NOMO-1 treated with dmso at 0.1 percent for 144 hours (cell line): ENCODE results near the gene HCFC1.
"Not testable (repeated sequence)": the region's sequence is repeated elsewhere in the genome, so short reads cannot be mapped to it uniquely, and the experiment has no call there.

ENCODE experiments used
- DNase-seq: peaks from one replicate; lab custom pipeline; 2025; ENCODE audit not compliant: unreplicated experiment; lab: John Stamatoyannopoulos, UW

Gene HCFC1

DNA sequence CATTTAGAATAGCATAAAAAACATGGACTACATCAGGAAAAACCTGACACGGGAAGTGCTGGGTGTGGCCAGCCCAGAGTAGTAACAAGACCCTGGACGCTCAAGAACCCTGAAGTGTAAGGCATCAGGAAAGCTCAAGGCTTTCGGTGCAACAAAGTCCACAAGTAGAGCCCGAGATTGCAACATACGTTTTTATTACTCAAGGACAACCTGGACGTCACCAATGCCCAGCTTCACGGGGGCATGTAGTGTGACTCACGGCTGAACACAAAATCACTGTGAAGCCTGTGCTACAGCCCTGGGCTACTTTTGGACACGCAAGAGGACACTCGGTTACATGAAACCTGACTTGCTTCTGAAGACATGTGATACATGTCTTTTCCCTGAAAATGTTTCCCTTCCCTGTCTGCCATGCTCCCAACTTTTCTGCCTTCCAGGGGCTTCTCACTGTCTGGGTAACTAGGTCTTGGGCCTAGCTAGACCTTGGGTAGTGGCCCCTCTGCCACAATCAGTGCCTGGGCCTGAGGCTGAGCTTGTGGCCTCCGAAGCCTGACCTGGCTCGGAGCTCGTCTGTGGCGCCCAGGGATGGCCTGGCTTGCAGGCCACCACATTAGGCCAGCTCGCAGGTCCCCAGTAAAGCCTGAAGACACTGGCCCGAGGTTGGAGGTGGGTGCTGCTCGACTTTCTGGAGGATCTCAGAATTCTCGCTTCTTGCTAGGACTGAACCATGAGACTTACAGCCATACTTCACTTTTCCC, 38.9 kb upstream of the HCFC1 start:
- no peak for DNase-seq

DNA sequence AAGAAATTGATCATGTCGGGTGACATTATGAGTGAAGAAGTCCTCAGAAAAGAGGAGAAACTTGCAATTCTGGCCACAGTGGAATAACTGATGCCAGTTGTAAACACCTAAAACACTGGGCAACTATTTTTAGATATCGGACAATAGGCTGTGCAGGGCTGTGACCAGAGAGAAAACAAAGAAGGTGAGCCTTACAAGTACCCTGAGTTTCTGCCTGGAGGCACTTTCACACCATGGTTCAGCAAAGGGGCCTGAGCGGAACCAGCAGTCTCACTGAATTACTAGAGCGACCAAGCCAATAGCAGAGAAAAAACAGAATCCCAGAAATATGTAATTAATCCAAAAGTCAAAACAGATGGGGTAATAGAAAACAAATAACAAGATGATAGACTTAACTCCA, 36.9 kb upstream of the HCFC1 start:
- no peak for DNase-seq

DNA sequence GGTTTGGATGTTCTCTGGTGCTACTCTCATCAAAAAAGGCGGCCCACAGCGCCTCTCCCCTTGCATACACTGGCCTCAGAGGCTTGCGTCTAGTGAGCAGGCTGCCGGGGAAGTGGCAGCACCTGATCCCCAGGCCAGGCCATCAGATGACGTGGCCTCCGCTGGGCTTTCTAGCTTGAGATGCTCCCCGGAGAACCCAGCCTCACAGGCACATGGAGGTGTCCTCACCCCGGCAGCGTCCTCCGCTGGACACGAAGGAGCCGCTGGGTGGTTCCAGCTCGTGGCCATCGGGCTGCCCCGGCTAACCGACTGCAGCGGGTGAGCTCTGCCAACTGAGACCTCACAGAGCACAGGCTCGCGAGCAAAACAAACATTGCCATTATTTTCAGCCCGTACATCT, 35.3 kb upstream of the HCFC1 start:
- DNase-seq = no peak

DNA sequence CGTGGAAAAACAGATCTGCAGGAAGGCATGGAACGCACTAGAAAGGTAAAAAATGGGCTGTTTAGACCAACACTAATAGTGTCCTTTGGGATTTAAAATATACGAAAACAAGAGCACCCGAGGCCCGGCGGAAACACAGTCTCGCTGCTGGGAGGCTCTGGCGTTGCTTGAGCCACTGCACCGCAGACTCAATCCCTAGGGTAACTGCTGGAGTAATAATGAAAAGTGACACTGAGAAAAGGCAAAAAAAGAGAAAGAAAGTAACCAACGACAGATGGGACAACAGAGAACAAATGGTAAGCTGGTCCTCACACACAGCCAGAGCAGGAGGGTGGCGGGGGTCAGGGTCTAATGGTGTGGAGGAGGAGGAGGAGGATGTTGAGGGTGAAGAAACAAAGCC, 32.7 kb upstream of the HCFC1 start:
- no peak for DNase-seq

DNA sequence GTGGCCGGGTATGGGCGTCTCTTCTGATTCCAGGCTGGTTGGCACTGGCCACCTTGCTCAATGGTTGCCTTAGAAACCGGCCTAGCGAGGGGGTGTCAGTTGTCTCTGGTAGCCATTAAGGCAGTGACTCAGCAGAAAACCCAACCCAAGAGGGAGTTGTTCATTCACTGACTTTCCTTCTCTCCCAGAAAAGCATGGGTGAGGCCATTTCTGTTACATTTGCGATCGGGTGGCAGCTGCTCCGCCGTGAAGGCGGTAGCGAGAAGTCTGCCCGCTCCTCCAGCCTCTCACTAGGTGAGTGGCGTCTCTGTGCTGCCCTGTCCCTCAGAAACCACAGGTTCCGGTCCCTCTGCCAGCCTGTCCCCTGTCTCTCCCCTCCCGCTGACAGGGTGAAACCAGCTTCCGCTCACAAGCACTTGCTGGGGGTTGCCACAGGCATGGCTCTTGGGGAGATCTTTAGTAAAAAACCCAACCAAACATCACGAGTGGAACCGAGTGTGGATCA, 30.6 kb upstream of the HCFC1 start:
- DNase-seq = peak; percentile 57

DNA sequence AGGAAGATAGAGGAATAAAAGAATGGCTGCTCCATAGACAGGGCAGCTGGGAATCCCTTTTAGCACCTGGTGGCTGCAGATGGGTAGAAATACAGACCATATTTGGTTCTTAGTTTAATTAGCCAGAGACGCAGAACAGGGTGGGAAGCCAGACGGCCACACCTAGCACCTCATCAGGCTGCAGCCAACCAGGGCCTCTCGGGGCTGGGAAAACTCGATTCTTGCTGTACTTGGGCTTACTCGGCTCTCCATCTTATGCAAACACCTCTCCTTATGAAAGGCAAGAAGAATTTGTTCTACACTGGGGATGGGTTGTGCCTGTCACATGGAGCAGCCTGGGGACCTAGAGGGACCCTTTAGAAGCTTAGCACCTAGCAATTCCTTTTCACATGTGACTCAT, 28.4 kb upstream of the HCFC1 start:
- DNase-seq = no peak

DNA sequence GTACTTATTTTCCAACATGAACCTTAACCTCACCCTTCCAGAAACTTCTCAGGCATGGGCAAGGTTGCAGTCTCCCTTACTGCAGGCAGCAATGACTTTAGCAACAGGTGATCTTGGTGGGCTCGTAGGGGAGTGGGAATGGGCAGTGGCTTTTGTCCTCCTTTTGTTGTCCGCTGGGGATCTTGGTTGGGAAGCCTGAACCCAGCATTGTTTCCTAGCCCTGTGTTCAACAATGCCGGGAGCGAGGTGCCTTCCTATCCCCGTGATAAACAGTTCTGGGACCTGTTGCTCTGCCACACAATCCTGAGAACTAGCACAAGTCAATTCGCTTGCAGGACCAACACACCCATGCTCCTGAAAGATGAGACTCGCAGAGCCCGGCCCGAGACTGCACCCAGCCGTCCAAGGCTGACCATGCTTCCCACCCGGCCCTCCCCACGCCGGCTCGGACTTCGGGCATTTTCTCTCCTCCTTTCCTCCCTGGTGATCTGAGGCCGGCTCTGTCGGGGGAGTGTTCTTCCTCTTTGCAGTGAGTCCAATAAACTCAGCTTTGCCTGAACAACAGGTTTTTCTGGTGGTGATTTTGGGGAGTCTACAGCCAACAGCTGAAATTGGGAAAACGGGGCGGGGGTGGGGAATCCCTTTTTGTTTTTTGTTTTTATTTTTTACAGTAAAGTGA, 27.9 kb upstream of the HCFC1 start:
- no peak for DNase-seq

DNA sequence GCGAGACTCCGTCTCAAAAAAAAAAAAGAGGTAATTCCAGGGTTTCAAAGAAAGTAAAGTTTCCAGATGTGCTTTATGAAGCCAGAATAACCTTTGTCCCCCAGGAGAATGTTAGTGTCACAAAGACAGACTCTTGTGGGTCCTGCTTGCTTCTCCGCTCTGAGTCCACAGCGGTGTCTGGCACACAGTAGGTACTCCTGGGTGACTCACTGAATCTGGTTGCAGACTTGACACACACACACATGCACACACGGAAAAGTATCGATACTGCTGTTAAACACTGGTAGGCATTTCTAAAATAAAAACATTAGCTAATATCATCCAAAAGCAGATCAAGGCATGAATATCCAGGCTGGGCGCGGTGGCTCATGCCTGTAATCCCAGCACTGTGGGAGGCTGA, 23.9 kb upstream of the HCFC1 start:
- DNase-seq = no peak

DNA sequence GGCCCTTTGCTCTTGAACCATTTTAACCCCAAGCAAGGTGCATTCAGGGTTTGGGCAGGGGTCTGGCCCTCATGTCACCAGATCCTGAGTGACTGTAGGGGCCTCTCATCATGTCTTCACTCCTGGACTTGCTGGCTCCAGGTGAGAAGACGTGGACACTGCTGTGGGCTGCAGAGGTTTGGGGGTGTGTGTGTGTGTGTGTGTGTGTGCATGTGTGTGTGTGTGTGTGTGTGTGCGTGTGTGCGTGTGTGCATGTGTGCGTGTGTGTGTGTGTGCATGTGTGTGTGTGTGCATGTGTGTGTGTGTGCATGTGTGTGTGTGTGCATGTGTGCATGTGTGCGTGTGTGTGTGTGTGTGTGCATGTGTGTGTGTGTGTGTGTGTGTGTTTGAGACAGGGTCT, 22.8 kb upstream of the HCFC1 start:
- not testable (repeated sequence) for DNase-seq

DNA sequence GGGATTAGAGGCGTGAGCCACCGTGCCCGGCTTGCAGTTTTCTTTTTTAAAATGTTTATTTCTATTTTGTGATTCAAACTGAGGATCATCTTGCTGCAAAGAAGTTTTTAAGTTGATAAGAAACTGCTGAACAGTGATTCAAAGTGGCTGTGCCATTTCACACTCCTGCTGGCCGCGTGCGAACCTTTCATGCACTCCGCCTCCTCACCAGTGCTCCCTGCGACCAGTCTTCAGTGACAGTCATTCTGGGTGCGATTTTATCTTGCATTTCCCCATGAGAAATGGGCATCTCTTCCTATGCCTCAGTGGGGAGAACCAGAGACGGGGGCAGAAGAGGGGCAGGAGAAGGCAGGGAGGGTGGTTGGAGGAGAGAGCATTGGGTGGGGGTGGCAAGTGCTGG, 22.4 kb upstream of the HCFC1 start:
- DNase-seq = no peak

DNA sequence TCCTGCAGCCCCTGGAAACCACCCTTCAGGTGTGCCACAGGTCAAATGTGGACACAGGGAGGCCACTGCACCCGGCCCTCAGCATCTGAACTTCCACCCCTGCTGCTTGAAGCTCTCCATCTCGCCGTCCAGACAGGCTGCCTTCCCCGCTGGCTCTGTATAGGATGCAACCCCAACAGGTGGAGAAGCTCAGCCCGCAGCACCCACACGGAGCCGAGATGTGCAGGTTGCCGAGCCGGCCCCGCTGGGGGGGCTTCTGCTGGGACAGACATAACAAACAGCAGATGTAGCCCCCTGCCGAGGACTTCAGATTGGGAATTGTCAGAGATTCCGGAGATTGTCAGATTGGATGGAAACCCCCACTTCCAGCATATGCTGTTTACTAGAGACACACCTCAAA, 21.5 kb upstream of the HCFC1 start:
- DNase-seq = no peak

DNA sequence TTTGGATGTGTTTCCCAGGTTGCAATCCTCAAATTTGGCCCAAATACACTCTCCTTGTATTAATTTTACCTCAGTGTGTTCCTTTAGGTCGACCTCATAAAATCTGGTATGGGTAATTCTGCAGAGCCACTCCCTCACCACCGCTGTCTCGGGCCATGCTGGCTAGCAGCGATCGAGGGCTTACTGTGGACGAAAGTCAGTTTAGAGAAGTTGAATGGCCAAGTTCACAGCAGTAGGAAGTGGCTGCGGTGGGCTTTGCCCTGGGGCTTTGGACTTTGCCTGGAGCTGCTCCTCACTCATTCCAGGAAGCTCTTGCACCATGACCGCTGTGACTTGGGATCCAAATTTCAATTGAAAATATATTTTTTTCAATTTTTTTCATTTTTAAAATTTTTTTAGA, 20.6 kb upstream of the HCFC1 start:
- no peak for DNase-seq

DNA sequence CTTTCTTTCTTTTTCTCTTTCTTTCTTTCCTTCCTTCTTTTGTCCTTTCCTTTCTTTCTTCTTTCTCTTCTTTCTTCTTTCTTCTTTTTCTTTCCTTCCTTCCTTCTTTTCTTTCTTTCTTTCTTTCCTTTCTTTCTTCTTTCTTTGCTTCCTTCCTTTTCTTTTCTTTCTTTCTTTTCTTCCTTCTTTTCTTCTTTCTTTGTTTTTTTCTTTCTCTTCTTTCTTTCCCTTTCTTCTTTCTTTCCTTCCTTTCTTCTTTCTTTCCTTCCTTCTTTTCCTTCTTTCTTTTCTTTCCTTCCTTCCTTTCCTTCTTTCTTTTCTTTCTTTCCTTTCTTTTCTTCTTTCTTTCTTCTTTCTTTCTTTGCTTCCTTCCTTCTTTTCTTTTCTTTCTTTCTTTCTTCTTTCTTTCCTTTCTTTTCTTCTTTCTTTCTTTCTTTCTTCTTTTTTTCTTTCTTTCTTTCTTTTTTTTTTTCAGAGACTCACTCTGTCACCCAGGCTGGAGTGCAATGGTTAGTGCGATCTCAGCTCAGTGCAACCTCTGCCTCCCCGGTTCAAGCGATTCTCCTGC, 19.5 kb upstream of the HCFC1 start:
- no peak for DNase-seq

DNA sequence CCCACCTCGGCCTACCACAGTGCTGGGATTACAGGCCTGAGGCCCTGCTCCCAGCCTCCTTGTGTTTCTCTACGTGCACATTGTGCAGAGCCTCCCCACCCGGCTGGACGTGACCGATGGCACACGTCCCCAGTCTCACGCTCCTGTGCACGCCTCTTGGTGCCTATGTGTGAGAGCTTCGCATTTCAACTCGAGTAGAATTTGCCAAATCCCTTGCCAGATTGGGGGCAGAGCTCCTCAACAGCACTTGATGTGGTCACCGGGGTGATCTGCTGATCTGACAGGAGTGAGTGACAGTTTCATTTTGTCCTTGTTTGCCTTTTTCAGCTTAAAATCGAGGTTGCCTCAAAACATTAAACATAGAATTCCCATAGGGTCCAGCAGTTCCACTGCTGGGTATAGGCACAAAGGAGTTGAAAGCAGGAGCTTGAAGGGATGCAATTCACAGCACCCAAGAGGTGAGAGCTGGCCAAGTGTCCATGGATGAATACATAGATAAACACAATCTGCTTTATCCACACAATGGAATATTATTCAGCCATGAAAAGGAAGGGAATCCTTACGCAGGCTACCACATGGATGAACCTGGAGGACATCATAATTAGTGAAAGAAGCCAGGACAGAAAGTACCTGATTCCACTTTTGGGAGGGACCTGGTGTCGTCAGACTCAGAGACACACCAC, 18.5 kb upstream of the HCFC1 start:
- no peak for DNase-seq

DNA sequence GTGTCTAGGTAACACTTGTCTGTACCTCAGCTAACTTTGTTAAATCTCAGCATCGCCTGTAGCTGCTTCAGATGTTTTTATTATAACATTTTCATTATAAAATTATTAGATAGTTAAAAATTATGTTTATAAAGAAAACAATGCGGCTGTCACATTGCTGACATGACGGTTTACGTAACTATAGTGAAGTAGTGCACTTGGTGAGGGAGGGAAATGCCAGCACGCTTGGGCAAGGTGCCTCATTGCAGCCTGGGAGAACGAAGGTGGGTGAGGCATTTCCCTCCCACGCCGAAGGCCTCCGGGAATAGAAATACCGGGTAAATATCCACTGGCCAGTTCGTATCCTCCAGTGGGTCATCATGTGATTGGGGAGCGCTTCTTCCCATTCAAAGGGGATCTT, 16.9 kb upstream of the HCFC1 start:
- DNase-seq = no peak

DNA sequence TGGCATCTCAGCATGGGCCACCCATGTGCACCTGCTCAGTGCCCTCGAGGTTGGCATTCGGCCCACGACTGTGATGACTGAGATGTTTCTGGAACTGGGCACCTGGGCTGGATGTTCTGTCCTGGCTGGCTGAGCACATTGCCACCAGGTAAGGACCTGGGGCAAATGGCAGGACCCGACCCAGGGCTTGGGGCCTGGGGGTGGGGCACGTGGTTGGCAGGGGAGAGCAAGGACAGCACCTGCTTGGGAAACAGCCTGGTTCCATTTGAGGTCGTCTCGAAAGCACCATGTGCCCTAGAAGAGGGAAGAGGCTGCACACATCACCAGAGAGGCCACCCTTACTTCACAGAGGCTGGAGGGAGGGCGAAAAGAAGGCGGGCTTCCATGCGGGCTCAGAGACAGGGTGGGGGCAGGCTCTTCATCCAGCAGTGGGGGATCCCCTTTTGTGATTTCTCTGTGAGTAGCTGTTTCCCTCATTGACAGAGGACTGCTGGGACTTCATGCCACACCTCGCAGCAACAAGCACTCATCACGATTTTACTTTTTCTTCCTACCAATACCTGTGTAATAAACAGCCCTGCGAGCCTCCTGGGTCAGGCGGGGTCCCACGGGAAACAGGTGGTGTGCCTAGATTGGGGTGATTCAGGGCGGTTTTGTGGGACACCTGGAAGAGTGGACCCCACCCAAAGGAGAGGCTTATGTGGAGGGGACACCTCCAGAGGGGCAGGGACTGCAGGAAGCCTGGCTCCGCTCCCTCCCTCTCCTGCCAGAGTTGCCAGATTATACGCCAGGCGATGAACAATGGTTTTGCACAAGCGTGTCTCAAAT, 12.9 kb upstream of the HCFC1 start:
- DNase-seq = no peak

DNA sequence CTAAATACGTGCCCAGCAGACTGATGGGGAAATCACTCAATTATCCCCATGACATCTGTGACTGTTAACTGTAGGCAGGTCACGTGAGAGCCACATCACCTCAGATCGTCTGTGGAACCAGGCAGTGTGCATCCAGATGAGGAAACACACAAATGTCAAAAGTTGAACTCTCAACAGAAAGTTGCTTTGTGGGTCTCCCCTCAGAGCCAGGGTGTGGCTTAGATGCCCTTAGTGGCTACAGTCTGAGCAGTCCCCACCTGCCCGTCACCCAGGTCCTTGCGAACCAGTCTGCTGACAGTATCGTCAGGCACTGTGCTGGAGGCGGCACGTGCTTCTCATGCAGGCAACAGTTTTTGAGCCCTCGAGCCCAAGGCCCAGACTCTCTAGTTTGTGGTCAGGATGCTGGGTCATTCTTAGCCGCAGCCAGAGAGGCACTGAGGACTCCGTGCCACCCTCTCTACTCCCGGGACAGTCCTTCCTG, 11.7 kb upstream of the HCFC1 start:
- DNase-seq = peak; percentile 22

DNA sequence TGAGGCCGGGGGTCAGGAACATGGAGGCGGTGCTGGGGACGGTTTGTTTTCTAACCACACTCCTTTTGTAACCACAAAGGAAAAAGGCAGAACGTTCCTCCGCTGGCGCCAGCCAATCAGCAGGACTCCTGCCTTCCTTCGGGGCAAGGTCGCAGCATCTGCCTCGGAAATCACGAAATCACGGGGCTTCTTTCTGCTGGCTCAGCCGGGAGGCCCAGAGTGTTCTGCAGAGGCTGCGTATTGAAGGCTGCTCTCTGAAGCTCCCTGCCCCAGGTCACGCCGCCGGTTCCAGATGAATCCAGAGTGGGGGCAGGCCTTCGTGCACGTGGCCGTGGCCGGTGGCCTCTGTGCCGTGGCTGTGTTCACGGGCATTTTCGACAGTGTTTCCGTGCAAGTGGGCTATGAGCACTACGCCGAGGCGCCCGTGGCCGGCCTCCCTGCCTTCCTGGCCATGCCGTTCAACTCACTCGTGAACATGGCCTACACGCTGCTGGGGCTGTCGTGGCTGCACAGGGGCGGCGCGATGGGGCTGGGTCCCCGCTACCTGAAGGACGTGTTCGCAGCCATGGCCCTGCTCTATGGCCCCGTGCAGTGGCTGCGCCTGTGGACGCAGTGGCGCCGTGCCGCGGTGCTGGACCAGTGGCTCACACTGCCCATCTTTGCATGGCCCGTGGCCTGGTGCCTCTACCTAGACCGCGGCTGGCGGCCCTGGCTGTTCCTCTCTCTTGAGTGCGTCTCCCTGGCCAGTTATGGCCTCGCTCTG, 10.3 kb upstream of the HCFC1 start:
- peak; percentile 69 for DNase-seq

DNA sequence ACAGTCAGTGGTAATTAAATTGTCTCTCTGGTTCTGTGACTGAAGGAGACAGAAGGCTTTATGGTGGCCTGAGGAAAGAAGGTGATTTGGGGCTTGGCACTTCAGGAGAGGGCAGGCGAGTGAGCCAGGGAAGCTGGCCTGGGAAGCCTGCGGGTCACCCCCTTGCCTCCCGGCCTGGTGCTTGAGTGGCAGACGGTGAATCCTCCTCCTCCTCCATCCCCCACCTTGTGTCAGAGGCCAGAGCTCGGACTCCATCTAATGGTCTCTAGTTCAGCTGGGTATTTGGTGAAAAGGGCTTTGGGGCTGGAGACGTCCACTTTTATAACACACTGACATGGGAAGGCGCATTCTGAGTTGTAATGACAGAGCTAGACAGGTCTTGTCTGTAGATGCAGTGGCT, 9.6 kb upstream of the HCFC1 start:
- DNase-seq = no peak

DNA sequence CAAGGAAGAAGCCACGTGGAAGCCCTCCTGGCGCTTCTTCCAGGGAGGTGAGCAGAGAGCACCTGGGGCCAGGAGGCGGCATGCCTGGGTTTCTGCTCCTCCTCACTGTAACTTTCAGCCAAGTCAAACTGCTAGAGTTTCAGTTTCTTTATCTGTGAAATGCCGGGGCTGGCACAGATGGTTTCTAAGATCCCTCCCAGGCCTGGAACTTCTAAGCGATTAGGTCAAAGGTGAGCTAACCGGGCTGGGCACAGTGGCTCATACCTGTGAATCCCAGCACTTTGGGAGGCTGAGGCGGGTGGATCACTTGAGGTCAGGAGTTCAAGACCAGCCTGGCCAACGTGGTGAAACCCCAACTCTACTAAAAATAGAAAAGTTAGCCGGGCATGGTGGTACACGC, 8.8 kb upstream of the HCFC1 start:
- DNase-seq = not testable (repeated sequence)
